A549 treated with ZK216348 at 1 μM for 4 hours (cell line): ENCODE data around the gene DTX1. TPM values are rescaled to one million over a fixed set of nuclear protein-coding genes. Genes with fewer than 3 reads are reported as not detected.

Experiments
- total RNA-seq: library from RNA; stranded (reverse); fragments of 200-300 nt; extraction: Qiagen RNA extraction; gene quantifications from 5 replicates; pipeline ENCODE4 v1.2.3, GENCODE V29; 2022; ENCODE audit warnings: low read depth

The DTX1 gene
- 0.27 to 1.2 TPM (median 0.40 TPM) in 5 replicates for total RNA-seq

GRCh38 chr12:113056631-113057488, at the start of gene DTX1:
DTX1 (plus strand) TSS chr12:113056730; CDS start chr12:113058193, 1,463 bp downstream.

DNA sequence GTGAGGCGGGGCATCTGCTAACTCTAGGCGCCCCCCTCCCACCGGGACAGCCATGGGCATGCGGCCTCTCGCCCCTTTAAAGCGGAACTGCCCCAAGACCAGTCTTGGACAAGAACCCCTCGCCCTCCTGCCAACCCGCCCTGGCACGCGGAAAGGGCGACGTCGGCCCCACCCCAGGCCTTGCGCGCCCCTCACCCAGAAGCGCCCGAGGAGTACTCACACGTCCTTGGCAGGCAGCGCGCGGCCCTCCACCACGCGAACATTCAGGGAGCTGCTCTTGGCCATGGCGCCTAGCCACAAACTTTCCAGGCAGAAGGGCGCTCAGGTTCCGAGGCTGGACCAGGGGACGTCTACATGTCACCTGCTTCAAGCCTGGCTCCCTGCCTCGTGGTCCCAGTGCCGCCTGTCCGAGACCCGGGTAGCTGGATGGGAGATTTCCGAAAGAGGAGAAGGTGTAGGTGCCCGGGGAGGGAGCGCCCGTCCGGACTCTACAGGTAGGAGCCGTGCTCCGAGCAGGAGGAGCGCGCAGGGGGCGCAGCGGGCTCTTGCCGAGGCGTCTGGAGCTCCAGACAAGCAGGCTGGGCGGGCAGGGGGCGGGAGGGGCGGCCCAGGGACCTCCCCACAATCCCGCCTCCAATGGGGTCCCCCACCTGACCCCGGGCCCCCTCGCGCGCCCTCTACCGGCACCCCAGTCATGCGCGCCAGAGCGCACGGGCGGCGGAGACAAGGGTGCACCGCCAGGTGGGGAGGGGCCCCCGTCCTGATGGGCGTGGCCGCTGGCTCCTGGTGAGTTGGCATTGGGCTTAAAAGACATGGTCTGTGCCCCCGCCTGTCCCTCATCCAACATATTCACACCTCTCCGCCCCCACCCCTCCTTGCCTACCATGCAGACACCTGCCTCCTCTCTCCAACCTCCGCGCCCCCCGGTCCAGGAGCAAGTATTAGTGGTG, 78.9 kb downstream of the DTX1 start, which contains the start of gene RASAL1:
TSS of gene RASAL1 (minus strand) at position 584 of the 950 bp plus-strand sequence. CDS start at position 285, 299 bp downstream.

Other genes with a start within 250 kb of the DTX1 start
- 34.2 to 68.6 TPM (median 48.8 TPM) in 5 replicates for gene OAS1, start 149.8 kb upstream of the DTX1 start, total RNA-seq
- 21.2 to 29.5 TPM (median 25.8 TPM) in 5 replicates for gene OAS3, start 118.3 kb upstream of the DTX1 start, total RNA-seq
- gene OAS2, start 78.2 kb upstream of the DTX1 start, total RNA-seq, result 0.16 to 0.44 TPM (median 0.28 TPM) in 5 replicates
- gene RASAL1, start 79.0 kb downstream of the DTX1 start, total RNA-seq, result 0.17 to 0.51 TPM (median 0.22 TPM) in 5 replicates
- gene CFAP73, start 93.0 kb downstream of the DTX1 start, total RNA-seq, result 0.20 TPM in 1 of 5 replicates, not detected in the others
- 53.9 to 78.5 TPM (median 72.6 TPM) in 5 replicates for gene DDX54, start 128.7 kb downstream of the DTX1 start, total RNA-seq
- 19.8 to 35.9 TPM (median 31.9 TPM) in 5 replicates for gene RITA1, start 129.0 kb downstream of the DTX1 start, total RNA-seq
- gene TPCN1, start 164.7 kb downstream of the DTX1 start, total RNA-seq, result 13.0 to 22.8 TPM (median 20.1 TPM) in 5 replicates